HG03521 (cell line): ENCODE results near the gene PPP1R9A.

Source experiments
- ATAC-seq: cut with Tn5 transposase; IDR thresholded peaks from one replicate; pipeline ENCODE4 v1.9.1; 2021; ENCODE audit warnings: mild to moderate bottlenecking, moderate library complexity; ENCODE audit not compliant: unreplicated experiment

PPP1R9A gene

GRCh38 chr7:95092324-95092723, 184.9 kb downstream of the PPP1R9A start:
- ATAC-seq: no peak

- no peak for ATAC-seq
Observed at GRCh38 chr7:95095259-95095965, 188.0 kb downstream of the PPP1R9A start.

GRCh38 chr7:95095966-95096540, 188.7 kb downstream of the PPP1R9A start:
- no peak for ATAC-seq

GRCh38 chr7:95097291-95097690, 189.9 kb downstream of the PPP1R9A start:
- no peak for ATAC-seq

- no peak for ATAC-seq
Observed at GRCh38 chr7:95097851-95098250, 190.5 kb downstream of the PPP1R9A start.

- ATAC-seq: no peak
Observed at GRCh38 chr7:95099106-95099505, 191.7 kb downstream of the PPP1R9A start.

- ATAC-seq: no peak
Observed at GRCh38 chr7:95101422-95101821, 194.0 kb downstream of the PPP1R9A start.

GRCh38 chr7:95102662-95103061, 195.3 kb downstream of the PPP1R9A start:
- ATAC-seq: no peak

- ATAC-seq: no peak
Observed at GRCh38 chr7:95104739-95105138, 197.3 kb downstream of the PPP1R9A start.

- no peak for ATAC-seq
Observed at GRCh38 chr7:95105627-95106026, 198.2 kb downstream of the PPP1R9A start.

- no peak for ATAC-seq
Observed at GRCh38 chr7:95106401-95106800, 199.0 kb downstream of the PPP1R9A start.

GRCh38 chr7:95110707-95111106, 203.3 kb downstream of the PPP1R9A start:
- ATAC-seq: no peak

- no peak for ATAC-seq
Observed at GRCh38 chr7:95113590-95113989, 206.2 kb downstream of the PPP1R9A start.

GRCh38 chr7:95126053-95126709, 218.8 kb downstream of the PPP1R9A start:
- no peak for ATAC-seq

- no peak for ATAC-seq
Observed at GRCh38 chr7:95132500-95132899, 225.1 kb downstream of the PPP1R9A start.

GRCh38 chr7:95139922-95140321, 232.5 kb downstream of the PPP1R9A start:
- no peak for ATAC-seq

GRCh38 chr7:95141755-95142154, 234.4 kb downstream of the PPP1R9A start:
- ATAC-seq: no peak

GRCh38 chr7:95144256-95144655, 236.9 kb downstream of the PPP1R9A start:
- ATAC-seq: no peak

GRCh38 chr7:95155965-95156364, 248.6 kb downstream of the PPP1R9A start:
- ATAC-seq: no peak

- ATAC-seq: no peak
Observed at GRCh38 chr7:95157381-95157780, 250.0 kb downstream of the PPP1R9A start.

GRCh38 chr7:95169678-95170077, 262.3 kb downstream of the PPP1R9A start:
- ATAC-seq: no peak

GRCh38 chr7:95172420-95172819, 265.0 kb downstream of the PPP1R9A start:
- no peak for ATAC-seq
